ENCODE measurements around the gene TMEM63A. TPM values are rescaled to one million over a fixed set of nuclear protein-coding genes. Genes with fewer than 3 reads are reported as not detected.

Gene TMEM63A
- total RNA-seq, 1 experiment from 2014 or later = 91.7 TPM

DNA sequence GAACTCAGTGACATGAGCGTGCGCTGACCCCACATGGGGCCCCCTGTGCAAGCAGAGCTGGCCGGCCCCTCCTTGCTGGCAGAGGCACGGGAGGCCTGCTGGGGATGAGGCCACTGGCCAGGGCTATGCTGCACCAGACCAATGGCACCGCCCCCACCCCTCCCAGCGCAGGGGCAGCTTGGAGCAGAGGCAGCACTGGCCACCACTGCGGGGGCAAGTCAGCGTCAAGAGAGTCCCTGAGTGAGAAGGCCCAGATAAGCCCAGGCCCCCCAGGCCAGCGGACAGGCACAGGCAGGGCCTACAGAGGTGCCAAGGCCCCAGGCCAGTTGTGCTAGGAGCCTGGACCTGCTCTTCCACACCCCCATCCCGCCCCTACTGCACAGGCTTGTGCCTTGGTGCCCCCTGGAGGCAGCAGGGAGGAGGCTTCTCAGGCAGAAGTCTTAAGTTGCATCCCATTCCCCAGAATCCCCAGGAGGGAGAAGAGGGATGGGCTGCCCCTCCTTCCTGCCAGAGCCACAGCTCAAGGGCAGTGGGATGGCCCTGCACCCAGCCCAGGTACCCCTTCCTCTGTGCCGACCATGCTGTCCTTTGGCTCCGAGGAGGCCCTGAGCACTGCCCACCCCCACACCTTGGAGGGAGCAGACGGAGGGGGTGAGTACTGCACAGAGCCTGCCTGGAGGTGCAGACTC, 36.5 kb downstream of the TMEM63A start:
- peak overlapping the region; percentile 87 for H3K27ac Mint-ChIP-seq
- TF ChIP-seq ZNF281 (CRISPR knock-in tag; IDR thresholded peaks at IDR 0.05) (0 out of 2 replicates have a peak, but pooled peaks have one; percentile 47), FOXP1 (CRISPR knock-in tag; IDR thresholded peaks at IDR 0.05; ENCODE audit: borderline replicate concordance) (peak; percentile 31; the same call in 1 of the 2 replicates), TEAD4 (CRISPR knock-in tag; IDR thresholded peaks at IDR 0.05) (no peak), SP1 (CRISPR knock-in tag; conservative IDR thresholded peaks at IDR 0.05) (peak; percentile 89), ARID4B (CRISPR knock-in tag; IDR thresholded peaks at IDR 0.05; ENCODE audit: borderline replicate concordance) (0 out of 2 replicates have a peak, but pooled peaks have one; percentile 56), PRRX2 (CRISPR knock-in tag; IDR thresholded peaks at IDR 0.05) (no peak), HMGXB4 (CRISPR knock-in tag; IDR thresholded peaks at IDR 0.05) (peak; percentile 71), MAX (CRISPR knock-in tag; IDR thresholded peaks at IDR 0.05) (0 out of 2 replicates have a peak, but pooled peaks have one; percentile 45), ZNF121 (CRISPR knock-in tag; IDR thresholded peaks at IDR 0.05) (peak; percentile 69), TEAD1 (CRISPR knock-in tag; IDR thresholded peaks at IDR 0.05) (peak; percentile 64; the same call in 1 of the 2 replicates), ZNF317 (CRISPR knock-in tag; IDR thresholded peaks at IDR 0.05; ENCODE audit: borderline replicate concordance, low read depth) (no peak), ETV6 (CRISPR knock-in tag; IDR thresholded peaks at IDR 0.05) (peak; percentile 64; the same call in 1 of the 2 replicates)
- TF ChIP-seq, protein P1, sequence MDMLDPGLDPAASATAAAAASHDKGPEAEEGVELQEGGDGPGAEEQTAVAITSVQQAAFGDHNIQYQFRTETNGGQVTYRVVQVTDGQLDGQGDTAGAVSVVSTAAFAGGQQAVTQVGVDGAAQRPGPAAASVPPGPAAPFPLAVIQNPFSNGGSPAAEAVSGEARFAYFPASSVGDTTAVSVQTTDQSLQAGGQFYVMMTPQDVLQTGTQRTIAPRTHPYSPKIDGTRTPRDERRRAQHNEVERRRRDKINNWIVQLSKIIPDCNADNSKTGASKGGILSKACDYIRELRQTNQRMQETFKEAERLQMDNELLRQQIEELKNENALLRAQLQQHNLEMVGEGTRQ (CRISPR knock-in tag; IDR thresholded peaks at IDR 0.05) = no peak
- TF ChIP-seq, protein P2, sequence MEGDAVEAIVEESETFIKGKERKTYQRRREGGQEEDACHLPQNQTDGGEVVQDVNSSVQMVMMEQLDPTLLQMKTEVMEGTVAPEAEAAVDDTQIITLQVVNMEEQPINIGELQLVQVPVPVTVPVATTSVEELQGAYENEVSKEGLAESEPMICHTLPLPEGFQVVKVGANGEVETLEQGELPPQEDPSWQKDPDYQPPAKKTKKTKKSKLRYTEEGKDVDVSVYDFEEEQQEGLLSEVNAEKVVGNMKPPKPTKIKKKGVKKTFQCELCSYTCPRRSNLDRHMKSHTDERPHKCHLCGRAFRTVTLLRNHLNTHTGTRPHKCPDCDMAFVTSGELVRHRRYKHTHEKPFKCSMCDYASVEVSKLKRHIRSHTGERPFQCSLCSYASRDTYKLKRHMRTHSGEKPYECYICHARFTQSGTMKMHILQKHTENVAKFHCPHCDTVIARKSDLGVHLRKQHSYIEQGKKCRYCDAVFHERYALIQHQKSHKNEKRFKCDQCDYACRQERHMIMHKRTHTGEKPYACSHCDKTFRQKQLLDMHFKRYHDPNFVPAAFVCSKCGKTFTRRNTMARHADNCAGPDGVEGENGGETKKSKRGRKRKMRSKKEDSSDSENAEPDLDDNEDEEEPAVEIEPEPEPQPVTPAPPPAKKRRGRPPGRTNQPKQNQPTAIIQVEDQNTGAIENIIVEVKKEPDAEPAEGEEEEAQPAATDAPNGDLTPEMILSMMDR (IDR thresholded peaks at IDR 0.05) = peak; percentile 61
- TF ChIP-seq, protein P3, sequence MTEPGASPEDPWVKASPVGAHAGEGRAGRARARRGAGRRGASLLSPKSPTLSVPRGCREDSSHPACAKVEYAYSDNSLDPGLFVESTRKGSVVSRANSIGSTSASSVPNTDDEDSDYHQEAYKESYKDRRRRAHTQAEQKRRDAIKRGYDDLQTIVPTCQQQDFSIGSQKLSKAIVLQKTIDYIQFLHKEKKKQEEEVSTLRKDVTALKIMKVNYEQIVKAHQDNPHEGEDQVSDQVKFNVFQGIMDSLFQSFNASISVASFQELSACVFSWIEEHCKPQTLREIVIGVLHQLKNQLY (CRISPR knock-in tag; IDR thresholded peaks at IDR 0.05) = no peak
- TF ChIP-seq, protein P4, sequence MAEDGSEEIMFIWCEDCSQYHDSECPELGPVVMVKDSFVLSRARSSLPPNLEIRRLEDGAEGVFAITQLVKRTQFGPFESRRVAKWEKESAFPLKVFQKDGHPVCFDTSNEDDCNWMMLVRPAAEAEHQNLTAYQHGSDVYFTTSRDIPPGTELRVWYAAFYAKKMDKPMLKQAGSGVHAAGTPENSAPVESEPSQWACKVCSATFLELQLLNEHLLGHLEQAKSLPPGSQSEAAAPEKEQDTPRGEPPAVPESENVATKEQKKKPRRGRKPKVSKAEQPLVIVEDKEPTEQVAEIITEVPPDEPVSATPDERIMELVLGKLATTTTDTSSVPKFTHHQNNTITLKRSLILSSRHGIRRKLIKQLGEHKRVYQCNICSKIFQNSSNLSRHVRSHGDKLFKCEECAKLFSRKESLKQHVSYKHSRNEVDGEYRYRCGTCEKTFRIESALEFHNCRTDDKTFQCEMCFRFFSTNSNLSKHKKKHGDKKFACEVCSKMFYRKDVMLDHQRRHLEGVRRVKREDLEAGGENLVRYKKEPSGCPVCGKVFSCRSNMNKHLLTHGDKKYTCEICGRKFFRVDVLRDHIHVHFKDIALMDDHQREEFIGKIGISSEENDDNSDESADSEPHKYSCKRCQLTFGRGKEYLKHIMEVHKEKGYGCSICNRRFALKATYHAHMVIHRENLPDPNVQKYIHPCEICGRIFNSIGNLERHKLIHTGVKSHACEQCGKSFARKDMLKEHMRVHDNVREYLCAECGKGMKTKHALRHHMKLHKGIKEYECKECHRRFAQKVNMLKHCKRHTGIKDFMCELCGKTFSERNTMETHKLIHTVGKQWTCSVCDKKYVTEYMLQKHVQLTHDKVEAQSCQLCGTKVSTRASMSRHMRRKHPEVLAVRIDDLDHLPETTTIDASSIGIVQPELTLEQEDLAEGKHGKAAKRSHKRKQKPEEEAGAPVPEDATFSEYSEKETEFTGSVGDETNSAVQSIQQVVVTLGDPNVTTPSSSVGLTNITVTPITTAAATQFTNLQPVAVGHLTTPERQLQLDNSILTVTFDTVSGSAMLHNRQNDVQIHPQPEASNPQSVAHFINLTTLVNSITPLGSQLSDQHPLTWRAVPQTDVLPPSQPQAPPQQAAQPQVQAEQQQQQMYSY (CRISPR knock-in tag; IDR thresholded peaks at IDR 0.05) = peak; percentile 77
- peaks cover 45% of the 10 kb centered on the region for H3K36me3 Mint-ChIP-seq
- DNase-seq (ENCODE audit: low spot score) = peak; percentile 90
- ATAC-seq = peak; percentile 82
- H3K27me3 Mint-ChIP-seq (ENCODE audit: low read depth) = no peaks in the 10 kb centered on the region
- ChIA-PET CTCF (interaction anchor here (0.6 to 3.0 kb wide), 32 partner anchors 9 to 372 kb away, joined by 3 to 32 read pairs (median 4); partner anchors contain the start of genes EPHX1, LEFTY1, SRP9 and TMEM63A), POLR2A (interaction anchor here (1.2 to 1.5 kb wide), 2 partner anchors 36 to 68 kb away, joined by 3 to 5 read pairs; partner anchors contain the start of gene SRP9)
- no peak overlapping the region for H3K4me3 Mint-ChIP-seq
- peaks cover 12% of the 10 kb centered on the region for H3K4me1 Mint-ChIP-seq
- peaks cover 6% of the 10 kb centered on the region; the same call in 1 of the 2 replicates for H3K9me3 Mint-ChIP-seq
